NCI-H446 treated with DMSO at 0.1 percent for 48 hours (cell line): ENCODE data around the gene UGGT2.
"Not testable (repeated sequence)": the region's sequence is repeated elsewhere in the genome, so short reads cannot be mapped to it uniquely, and the experiment has no call there.

Experiments used
- DNase-seq: peaks from one replicate; lab custom pipeline; 2025; lab: John Stamatoyannopoulos, UW

UGGT2 gene

DNA sequence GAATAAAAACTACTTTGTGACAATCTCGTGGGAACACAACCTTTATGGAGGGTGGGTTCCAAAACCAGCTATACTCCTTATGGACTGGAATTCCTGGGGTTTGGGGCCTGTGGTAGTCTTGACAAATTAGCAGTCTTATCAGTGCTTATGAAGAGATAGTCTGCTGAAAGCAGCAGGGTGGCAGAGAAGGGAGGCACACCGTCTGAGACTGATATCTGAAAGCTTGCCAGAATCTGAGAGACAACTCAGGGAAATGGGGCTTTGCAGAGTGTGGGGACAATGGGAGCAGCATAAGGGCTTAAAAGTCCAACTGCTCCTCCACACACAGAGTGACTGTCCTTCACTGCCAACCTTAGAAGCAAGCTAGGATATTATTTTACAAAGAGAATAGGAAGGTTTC is 95.9 kb downstream of the UGGT2 start:
- DNase-seq, result no peak

DNA sequence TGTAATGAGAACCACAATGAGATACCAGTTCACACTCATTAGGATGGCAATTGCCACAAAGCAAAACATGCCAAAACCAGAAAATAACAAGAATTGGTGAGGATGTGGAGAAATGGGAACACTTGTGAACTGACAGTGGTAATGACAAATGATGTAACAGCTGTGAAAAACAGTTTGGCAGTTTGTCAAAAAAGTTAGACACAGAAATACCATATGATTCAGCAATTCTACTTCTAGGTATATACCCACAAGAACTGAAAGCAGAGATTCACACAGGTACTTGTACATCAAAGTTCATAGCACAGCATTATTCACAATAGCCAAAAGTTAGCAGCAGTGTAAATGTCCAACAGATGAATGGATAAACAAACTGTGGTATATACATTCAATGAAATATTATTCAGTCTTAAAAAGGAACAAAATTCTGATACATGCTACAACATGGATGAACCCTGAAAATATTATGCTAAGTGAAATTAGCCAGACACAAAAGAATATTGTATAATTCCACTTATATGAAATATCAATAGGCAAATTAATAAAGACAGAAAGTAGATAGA is 96.5 kb downstream of the UGGT2 start:
- no peak for DNase-seq

DNA sequence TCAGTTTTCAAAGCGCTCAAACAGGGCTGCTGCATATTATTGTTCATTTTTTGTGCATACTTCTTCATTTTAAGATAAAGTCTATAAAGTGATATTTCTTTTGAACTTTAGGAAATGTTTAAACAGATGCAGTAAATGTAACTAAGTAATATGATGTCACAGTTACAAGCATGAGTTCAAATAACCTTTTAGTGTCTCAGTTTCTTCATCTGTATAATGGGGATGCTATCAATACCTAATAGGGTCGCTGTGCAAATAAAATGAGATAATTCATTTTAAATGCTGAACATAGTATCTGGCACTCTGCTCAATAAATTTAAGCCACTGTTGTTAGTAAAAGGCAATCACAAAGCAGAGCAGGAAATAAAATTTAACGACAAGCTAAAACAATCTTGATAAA is 97.5 kb downstream of the UGGT2 start:
- DNase-seq, result no peak

DNA sequence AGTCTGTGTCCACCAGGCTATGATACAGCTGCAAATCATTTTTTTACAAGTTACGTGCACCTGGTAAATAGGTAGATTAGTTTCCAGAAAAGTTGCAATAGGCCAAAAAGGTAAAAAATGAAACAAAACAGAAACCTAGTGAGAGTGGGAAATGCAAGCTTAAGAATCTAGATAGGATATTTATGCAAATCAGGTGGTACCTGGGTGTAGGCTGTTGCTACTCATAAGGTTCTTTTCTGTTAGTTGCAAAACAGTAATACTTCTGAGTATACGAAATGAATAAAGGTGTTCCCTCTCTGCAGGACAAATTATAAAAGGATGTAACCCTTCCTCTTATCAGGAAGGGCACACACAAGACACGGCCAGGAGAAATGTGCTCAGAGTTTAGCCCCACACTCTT is 97.9 kb downstream of the UGGT2 start:
- DNase-seq, result no peak

DNA sequence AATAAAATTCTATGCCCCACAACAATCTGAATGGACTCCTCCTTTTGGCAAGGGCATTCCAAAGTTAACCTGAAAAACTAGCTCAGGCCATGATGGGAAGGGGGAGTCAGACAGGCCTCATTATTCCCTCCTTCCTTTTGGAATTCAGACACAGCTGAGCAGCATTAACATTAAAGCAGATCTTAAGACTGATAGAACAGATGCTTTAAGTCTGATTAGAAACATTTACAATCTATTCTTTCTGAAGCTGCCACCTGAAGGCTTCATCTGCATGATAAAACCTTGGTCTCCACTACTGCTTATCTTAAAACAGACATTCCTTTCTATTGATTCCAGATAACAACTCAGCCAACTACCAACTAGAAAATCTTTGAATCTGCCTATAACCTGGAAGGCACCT is 98.9 kb downstream of the UGGT2 start:
- no peak for DNase-seq

DNA sequence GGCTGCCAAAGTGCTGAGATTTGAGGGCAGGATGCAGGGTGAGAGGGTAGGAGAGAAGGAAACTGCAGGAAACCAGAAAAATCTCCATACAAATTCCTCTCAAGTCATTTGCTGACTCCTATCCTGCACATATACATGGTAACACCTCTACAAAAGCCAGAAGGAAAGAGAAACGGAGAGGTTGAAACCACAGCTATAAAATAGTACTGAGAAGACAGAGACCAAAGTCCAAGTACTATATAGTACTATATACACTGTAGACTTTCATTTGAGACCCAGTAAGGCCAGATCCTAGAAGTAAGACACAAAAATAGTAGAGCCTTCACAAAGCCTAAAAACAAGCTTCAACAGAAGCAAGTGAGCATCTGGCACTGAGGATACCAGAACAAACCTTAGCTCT is 103.1 kb downstream of the UGGT2 start:
- no peak for DNase-seq

DNA sequence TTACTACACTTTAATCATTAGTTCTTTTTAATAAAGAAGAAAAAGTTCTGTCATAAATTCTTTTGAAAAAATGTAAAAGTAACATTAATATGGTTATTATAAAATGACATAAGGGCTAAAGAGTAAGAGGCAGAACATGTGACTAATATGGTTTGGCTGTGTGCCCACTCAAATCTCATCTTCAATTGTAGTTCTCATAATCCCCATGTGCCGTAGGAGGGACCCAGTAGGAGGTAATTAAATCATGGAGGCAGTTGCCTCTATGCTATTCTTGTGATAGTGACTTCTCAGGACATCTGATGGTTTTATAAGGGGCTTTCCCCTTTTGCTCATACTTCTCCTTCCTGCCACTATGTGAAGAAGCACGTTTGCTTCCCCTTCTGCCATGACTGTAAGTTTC is 104.5 kb downstream of the UGGT2 start:
- no peak for DNase-seq

DNA sequence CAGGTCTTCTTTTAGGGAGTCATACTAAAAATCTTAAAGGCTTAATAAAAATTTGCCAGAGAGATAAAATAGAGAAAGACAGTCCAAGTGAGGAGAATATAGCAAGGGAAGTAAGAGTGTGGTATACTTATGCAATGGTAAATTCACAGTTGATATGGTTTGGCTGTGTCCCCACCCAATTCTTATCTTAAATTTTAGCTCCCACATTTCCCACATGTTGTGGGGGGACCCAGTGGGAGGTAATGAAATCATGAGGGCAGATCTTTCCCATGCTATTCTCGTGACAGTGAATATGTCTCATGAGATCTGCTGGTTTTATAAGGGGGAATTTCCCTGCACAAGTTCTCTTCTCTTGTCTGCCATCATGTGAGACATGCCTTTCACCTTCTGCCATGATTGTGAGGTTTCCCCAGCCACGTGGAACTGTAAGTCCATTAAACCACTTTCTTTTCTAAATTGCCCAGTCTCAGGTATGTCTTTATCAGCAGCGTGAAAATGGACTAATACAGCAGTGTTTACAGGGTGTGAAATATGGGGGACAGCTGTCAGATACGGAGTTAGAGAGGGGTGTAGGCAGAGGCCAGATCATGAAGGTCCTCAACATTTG is 115.4 kb downstream of the UGGT2 start:
- DNase-seq, result no peak

DNA sequence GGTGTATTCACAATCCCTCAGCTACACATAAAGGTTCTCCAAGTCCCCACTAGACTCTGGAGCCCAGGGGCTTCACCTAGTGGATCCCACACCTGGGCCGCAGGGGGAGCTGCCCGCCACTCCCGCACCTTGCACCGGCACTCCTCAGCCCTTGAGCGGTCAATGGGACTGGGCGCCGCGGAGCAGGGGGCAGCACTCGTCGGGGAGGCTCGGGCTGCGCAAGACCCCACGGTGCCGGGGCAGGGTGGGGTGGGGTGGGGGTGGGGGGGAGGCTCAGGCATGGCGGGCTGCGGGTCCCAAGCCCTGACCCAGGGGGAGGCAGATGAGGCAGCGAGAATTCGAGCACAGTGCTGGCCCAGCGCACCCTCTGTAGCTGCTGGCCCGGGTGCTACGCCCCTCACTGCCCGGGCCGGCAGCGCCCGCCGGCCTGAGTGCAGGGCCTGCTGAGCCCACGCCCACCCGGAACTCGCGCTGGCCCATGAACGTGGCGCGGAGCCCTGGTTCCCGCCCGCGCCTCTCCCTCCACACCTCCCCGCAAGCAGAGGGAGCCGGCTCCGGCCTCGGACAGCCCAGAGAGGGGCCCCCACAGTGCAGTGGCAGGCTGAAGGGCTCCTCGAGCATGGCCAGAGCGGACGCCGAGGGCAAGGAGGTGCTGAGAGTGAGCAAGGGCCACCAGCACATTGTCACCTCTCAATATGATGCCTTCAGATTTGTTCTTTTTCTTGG is 121.7 kb downstream of the UGGT2 start:
- DNase-seq, result no peak

DNA sequence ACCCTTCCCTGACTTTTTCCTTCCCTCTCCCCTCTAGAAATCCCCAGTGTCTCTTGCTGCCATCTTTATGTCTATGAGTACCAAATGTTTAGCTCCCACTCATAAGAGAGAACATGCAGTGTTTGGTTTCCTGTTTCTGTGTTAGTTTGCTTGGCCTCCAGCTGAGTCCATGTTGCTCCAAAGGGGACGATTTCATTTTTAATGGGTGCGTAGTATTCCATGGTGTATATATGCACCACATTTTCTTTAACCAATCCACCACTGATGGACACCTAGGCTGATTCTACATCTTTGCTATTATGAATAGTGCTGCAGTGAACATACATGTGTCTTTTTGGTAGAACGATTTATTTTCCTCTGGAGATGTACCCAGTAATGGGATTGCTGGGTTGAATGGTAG is 123.8 kb downstream of the UGGT2 start:
- DNase-seq, result no peak

DNA sequence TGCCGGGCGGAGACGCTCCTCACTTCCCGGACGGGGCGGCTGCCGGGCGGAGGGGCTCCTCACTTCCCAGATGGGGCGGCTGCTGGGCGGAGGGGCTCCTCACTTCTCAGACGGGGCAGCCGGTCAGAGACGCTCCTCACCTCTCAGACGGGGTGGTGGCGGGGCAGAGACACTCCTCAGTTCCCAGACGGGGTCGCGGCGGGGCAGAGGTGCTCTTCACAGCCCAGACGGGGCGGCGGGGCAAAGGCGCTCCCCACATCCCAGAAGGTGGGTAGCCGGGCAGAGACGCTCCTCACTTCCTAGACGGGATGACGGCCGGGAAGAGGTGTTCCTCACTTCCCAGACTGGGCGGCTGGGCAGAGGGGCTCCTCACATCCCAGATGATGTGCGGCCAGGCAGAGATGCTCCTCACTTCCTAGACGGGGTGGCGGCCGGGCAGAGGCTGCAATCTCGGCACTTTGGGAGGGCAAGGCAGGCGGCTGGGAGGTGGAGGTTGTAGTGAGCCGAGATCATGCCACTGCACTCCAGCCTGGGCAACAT is 124.8 kb downstream of the UGGT2 start:
- not testable (repeated sequence) for DNase-seq

DNA sequence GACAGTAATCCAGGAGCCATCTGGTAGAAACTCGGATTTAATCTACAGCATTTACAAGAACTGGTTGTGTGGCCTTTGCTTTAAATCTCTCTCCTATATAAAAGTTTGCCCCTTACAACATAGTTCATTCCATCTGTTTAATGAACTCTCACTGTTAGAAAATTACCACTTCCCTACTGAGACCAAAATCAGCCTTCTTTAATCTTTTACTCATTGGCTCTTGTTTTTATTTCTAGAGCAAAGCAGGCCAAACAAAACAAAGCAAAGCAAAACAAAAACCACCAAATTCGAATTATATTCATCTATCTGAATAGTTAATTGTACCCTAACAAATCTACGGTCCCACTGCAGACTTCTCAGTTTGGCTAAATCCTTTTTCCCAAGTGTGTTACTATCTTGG is 127.0 kb downstream of the UGGT2 start:
- no peak for DNase-seq

DNA sequence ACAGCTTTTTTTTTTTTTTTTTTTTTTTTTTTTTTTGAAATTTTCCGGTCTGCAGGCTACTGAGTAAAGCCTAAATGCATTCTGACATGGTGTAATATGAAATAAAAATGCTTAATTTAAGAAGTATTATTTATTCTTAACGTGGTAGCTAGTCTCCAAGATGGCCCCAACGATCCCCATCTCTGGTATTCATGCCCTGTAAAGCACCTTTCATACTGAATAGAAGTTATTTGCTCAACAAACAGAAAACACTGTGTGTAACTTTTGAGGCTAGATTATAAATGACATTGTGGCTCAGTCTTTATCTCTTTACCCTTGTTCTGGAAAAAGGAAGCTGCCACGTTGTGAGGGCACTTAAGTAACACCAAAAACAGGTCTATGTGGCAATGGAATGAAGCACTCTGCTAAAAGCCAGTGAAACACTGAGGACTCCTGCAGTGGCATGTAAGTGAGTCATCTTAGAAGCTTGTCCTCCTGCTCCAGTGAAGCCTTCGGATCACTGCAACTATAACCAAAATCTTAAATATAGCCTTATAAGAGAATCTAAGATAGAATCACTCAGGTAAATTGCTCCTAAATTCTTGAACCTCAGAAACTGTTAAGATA is 128.7 kb downstream of the UGGT2 start:
- DNase-seq, result no peak

DNA sequence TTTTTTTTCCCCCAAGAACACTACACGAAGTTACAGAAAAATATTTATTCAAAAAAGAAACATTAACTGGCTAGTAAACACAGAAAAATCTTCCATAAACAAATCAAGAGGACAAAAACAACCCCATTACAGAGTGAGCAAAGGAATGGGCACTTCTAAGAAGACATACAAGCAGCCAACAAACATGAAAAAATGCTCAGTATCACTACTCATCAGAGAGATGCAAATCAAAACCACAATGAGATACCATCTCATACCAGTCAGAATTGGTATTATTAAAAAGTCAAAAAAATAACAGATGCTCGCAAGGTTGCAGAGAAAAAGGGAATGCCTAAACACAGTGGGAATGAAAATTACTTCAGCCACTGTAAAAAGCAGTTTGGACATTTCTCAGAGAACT is 131.7 kb downstream of the UGGT2 start:
- DNase-seq, result no peak

DNA sequence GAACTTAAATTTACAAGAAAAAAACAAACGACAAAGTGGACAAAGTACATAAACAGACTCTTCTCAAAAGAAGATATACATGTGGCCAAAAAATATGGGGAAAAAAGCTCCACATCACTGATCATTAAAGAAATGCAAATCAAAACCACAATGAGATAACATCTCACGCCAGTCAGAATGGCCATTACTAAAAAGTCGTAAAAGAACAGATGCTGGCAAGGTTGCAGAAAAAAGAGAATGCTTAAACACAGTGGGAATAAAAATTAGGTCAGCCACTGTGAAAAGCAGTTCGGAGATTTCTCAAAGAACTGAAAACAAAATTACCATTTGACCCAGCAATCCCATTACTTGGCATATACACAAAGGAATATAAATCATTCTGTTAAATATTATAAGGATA is 132.7 kb downstream of the UGGT2 start:
- DNase-seq, result no peak

DNA sequence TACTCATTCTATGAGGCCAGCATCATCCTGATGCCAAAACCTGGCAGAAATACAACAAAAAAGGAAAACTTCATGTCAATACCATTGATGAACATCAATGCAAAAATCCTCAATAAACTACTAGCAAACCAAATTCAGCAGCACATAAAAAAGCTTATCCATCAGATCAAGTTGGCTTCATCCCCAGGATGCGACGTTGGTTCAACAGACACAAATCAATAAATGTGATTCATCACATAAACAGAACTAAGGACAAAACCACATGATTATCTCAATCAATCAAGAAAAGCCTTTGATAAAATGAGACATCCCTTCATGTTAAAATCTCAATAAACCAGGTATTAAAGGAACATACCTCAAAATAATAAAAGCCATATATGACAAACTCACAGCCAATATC is 134.3 kb downstream of the UGGT2 start:
- DNase-seq, result no peak

DNA sequence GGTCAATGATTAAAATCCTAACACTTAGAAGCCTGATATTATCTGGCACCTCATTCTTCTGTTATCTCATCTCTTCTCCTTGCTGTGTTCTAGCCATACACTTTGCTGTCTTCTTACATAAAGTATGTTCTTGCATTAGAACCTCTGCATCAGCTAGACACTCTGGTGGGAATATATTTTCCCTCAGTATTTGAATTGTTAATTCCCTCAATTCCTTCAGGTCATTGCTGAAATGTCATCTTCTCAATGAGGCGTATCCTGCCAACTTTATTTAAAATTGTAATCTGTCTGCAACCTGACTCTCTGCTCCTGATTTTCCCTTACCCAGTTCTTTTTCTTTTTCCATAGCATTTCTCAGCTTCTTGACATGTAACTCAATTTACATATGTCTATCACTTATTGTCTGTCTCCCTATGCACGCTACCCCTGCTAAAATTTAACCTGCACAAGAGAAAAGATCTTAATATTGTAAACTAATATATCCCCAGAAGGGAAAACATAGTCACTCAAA is 138.2 kb downstream of the UGGT2 start:
- DNase-seq, result no peak

DNA sequence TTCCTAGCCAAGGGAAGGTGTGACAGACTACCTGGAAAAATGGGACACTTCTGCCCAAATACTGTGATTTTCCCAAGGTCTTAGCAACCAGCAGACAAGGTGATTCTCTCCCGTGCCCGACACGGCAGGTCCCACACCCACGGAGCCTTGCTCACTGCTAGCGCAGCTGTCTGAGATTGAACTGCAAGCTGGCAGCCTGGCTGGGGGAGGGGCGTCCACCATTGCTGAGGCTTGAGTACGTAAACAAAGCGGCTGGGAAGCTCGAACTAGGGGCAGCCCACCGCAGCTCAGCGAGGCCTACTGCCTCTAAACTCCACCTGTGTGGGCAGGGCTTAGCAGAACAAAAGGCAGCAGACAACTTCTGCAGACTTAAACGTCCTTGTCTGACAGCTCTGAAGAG is 146.2 kb downstream of the UGGT2 start:
- no peak for DNase-seq

DNA sequence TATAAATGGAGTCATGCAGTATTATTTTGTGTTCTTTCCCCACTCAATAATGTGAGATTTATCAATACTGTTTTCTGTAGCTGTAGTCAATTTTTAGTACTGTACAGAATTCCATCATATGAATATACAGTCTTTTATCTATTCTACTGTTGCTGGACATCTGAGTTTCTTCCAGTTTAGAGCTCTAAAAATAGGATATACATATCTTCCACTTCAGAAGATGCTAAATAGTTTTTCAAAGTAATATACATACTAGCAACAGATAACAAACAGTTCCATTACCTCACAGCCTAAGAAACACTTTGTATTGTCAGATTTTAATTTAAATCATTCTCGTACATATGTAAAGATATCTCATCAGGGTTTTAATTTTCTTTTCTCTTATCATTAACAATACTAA is 149.6 kb downstream of the UGGT2 start:
- no peak for DNase-seq

DNA sequence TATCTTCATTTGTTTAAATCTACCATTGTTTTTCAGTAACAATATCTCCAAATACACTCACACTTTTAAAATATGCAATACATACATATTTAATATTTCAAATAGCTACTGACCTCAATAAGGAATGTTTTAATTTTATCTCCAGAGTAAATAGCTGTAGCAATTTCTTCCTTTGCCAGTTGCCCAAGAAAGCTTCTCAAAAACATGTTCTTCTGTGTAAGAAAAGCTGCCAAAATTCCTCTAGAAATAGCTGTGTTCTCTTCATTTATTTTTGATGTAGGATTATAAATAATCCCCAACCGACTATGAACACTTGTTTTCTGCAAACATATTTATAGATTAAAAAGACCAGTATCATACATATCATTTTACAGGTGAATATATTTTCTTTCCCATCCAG is 150.5 kb downstream of the UGGT2 start:
- no peak for DNase-seq

DNA sequence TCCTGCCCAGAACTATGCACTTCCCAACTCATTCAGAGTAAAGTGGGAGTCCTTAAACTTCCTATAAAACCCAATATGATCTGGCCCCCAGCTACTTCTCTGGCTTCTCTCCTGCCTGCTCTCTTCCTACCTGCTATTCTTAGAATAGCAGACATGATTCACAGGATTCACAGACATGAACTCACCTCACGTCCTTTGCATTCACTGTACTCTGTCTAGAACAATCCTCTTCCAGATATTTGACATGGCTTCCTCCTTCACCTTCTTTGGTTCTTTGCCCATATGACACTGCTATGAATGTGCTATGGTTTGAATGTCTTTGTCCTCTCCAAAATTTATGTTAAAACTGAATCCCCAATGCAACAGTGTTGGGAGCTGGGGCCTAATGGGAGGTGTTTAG is 154.9 kb downstream of the UGGT2 start:
- no peak for DNase-seq

DNA sequence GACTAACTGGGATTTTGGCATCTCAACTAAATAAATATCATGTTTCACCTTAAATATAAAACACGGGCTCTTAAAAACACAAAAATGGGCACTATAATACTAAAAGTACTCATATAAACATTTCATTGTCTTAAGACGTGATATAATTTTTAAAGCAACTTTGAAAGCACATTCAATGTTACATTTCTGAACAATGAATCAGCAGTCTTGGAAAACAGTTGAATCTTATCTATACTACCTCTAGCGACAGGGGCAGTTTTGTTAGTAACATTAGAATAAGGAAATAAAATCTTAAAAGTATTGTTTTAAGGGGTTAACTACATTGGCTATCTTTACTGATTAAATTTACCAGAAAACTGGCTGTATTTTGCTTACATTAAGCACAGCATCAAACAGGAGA is 156.9 kb downstream of the UGGT2 start:
- DNase-seq, result no peak

DNA sequence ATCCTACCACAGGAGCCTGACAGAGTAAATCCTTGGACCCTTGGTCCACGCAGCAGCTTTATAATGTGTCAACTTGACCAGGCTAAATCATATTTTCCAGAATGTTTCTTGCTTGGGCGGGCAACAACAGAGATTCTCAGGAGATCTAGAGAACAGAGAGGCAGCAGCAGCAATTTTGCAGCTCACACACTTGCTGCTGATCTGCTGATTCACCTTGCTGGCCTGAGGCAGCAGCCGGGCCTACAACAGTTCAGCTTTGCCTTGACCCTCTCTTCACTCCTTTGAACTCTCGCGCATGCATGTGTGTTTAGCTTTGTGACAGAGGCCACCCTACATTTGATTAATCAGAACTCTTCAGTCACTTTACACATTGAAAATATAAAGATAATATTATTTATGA is 159.3 kb downstream of the UGGT2 start:
- no peak for DNase-seq
